Measurements from ENCODE around the gene GCK.

DNA sequence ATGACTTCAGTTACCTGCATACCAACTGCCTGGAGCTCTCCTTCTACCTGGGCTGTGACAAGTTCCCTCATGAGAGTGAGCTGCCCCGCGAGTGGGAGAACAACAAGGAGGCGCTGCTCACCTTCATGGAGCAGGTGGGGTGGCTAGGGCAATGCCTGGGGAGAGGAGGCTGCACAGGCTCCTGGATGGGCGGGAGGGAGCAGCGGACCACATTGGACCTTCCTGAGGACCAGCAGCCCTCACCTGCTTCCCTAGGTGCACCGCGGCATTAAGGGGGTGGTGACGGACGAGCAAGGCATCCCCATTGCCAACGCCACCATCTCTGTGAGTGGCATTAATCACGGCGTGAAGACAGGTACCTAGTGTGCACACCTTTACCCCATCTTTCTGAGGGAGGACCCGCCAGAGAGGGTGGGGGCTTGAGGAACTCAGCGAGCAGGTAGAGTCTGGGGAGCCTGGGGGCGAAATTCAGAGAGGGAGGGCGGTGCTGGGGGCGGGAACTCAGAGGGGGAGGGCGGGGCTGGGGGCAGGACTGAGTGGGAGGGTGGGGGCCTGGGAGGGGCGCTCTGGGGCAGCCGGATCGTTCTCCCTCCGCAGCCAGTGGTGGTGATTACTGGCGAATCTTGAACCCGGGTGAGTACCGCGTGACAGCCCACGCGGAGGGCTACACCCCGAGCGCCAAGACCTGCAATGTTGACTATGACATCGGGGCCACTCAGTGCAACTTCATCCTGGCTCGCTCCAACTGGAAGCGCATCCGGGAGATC, 76.1 kb downstream of the GCK start:
- TF ChIP-seq, protein P1, sequence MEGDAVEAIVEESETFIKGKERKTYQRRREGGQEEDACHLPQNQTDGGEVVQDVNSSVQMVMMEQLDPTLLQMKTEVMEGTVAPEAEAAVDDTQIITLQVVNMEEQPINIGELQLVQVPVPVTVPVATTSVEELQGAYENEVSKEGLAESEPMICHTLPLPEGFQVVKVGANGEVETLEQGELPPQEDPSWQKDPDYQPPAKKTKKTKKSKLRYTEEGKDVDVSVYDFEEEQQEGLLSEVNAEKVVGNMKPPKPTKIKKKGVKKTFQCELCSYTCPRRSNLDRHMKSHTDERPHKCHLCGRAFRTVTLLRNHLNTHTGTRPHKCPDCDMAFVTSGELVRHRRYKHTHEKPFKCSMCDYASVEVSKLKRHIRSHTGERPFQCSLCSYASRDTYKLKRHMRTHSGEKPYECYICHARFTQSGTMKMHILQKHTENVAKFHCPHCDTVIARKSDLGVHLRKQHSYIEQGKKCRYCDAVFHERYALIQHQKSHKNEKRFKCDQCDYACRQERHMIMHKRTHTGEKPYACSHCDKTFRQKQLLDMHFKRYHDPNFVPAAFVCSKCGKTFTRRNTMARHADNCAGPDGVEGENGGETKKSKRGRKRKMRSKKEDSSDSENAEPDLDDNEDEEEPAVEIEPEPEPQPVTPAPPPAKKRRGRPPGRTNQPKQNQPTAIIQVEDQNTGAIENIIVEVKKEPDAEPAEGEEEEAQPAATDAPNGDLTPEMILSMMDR (IDR thresholded peaks at IDR 0.05; ENCODE audit: insufficient read depth, low read length, poor library complexity, severe bottlenecking), result no peak
- no peak for TF ChIP-seq EZH2phosphoT487 (conservative IDR thresholded peaks at IDR 0.05; ENCODE audit: low read length)
